Measurements from ENCODE around the gene SULT6B1. TPM values are rescaled to one million over a fixed set of nuclear protein-coding genes. Genes with fewer than 3 reads are reported as not detected.

SULT6B1 gene
- total RNA-seq, 1 donor from 2014 or later, result not detected

- no peaks in the 10 kb centered on the region for H3K27me3 ChIP-seq
- DNase-seq (no peak), ATAC-seq (no peak)
- peaks cover 17% of the 10 kb centered on the region for H3K36me3 ChIP-seq
- H3K4me3 ChIP-seq, result no peak overlapping the region
- TF ChIP-seq, protein P1, sequence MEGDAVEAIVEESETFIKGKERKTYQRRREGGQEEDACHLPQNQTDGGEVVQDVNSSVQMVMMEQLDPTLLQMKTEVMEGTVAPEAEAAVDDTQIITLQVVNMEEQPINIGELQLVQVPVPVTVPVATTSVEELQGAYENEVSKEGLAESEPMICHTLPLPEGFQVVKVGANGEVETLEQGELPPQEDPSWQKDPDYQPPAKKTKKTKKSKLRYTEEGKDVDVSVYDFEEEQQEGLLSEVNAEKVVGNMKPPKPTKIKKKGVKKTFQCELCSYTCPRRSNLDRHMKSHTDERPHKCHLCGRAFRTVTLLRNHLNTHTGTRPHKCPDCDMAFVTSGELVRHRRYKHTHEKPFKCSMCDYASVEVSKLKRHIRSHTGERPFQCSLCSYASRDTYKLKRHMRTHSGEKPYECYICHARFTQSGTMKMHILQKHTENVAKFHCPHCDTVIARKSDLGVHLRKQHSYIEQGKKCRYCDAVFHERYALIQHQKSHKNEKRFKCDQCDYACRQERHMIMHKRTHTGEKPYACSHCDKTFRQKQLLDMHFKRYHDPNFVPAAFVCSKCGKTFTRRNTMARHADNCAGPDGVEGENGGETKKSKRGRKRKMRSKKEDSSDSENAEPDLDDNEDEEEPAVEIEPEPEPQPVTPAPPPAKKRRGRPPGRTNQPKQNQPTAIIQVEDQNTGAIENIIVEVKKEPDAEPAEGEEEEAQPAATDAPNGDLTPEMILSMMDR (IDR thresholded peaks at IDR 0.05), result no peak
- intact Hi-C loops (cut with DNase I), result no loop called here
- no peaks in the 10 kb centered on the region for H3K9me3 ChIP-seq
- H3K4me1 ChIP-seq, result peaks cover 16% of the 10 kb centered on the region
- no peak overlapping the region for H3K27ac ChIP-seq
Measured at GRCh38 chr2:37153224-37153623, 35.2 kb downstream of the SULT6B1 start.

GRCh38 chr2:37149626-37150322, 38.7 kb downstream of the SULT6B1 start:
- no peaks in the 10 kb centered on the region for H3K4me1 ChIP-seq
- H3K4me3 ChIP-seq, result no peak overlapping the region
- intact Hi-C loops (cut with DNase I), result no loop called here
- no peaks in the 10 kb centered on the region for H3K9me3 ChIP-seq
- peaks cover 52% of the 10 kb centered on the region for H3K36me3 ChIP-seq
- no peak overlapping the region for H3K27ac ChIP-seq
- H3K27me3 ChIP-seq, result no peaks in the 10 kb centered on the region
- TF ChIP-seq, protein P1 (IDR thresholded peaks at IDR 0.05), result no peak
- DNase-seq (no peak), ATAC-seq (no peak)

- TF ChIP-seq, protein P1 (IDR thresholded peaks at IDR 0.05), result no peak
- H3K27me3 ChIP-seq, result no peaks in the 10 kb centered on the region
- no peak overlapping the region for H3K27ac ChIP-seq
- DNase-seq (no peak), ATAC-seq (no peak)
- intact Hi-C loops (cut with DNase I), result no loop called here
- no peaks in the 10 kb centered on the region for H3K9me3 ChIP-seq
- H3K4me1 ChIP-seq, result no peaks in the 10 kb centered on the region
- peaks cover 65% of the 10 kb centered on the region for H3K36me3 ChIP-seq
- H3K4me3 ChIP-seq, result no peak overlapping the region
Measured at GRCh38 chr2:37148325-37148724, 40.1 kb downstream of the SULT6B1 start.

- TF ChIP-seq, protein P1 (IDR thresholded peaks at IDR 0.05), result no peak
- H3K9me3 ChIP-seq, result no peaks in the 10 kb centered on the region
- intact Hi-C loops (cut with DNase I), result no loop called here
- no peak for ATAC-seq
- H3K4me3 ChIP-seq, result no peak overlapping the region
- no peak for DNase-seq
- H3K27me3 ChIP-seq, result no peaks in the 10 kb centered on the region
- H3K27ac ChIP-seq, result no peak overlapping the region
- peaks cover 81% of the 10 kb centered on the region for H3K36me3 ChIP-seq
- no peaks in the 10 kb centered on the region for H3K4me1 ChIP-seq
Measured at GRCh38 chr2:37146062-37146461, 42.4 kb downstream of the SULT6B1 start.

GRCh38 chr2:37143974-37144373, 44.5 kb downstream of the SULT6B1 start:
- Histone ChIP-seq H3K27ac (no peak overlapping the region), H3K27me3 (no peaks in the 10 kb centered on the region), H3K9me3 (no peaks in the 10 kb centered on the region), H3K4me1 (no peaks in the 10 kb centered on the region), H3K36me3 (peaks cover 97% of the 10 kb centered on the region), H3K4me3 (no peak overlapping the region)
- TF ChIP-seq, protein P1 (IDR thresholded peaks at IDR 0.05), result no peak
- intact Hi-C loops (cut with DNase I), result no loop called here
- ATAC-seq (no peak), DNase-seq (no peak)

GRCh38 chr2:37142546-37142945, 45.9 kb downstream of the SULT6B1 start:
- H3K4me1 ChIP-seq, result no peaks in the 10 kb centered on the region
- peaks cover 96% of the 10 kb centered on the region for H3K36me3 ChIP-seq
- TF ChIP-seq, protein P1 (IDR thresholded peaks at IDR 0.05), result no peak
- DNase-seq (no peak), ATAC-seq (no peak)
- H3K27me3 ChIP-seq, result no peaks in the 10 kb centered on the region
- H3K27ac ChIP-seq, result no peak overlapping the region
- H3K4me3 ChIP-seq, result no peak overlapping the region
- H3K9me3 ChIP-seq, result no peaks in the 10 kb centered on the region
- intact Hi-C loops (cut with DNase I), result no loop called here

All from upper lobe of right lung (tissue), 1 donor.